Thyroid gland (tissue), 4 donors: ENCODE measurements around the gene TOR4A. TPM values are rescaled to one million over a fixed set of nuclear protein-coding genes. Genes with fewer than 3 reads are reported as not detected.

ENCODE experiments used
- DNase-seq, 2 donors: peaks; one replicate each; pipeline ENCODE4 v3.0.0-alpha.2; 2019
- H3K27ac ChIP-seq, 3 donors: fragments of 200-600 bp; sonication (generic); 1 replicate in 2 of 3; 2 replicates in 1 of 3; pipeline ENCODE4 v1.5.1; 2016 to 2019; ENCODE audit warnings: mild to moderate bottlenecking in 1 of 3, moderate library complexity in 1 of 3
- H3K27me3 ChIP-seq: fragments of 200-600 bp; sonication (generic); one replicate; pipeline ENCODE4 v1.5.1; 2019
- H3K36me3 ChIP-seq, 2 donors: fragments of 200-600 bp; sonication (generic); one replicate each; pipeline ENCODE4 v1.5.1; 2016 to 2019
- H3K4me1 ChIP-seq, 2 donors: fragments of 200-600 bp; sonication (generic); one replicate each; pipeline ENCODE4 v1.5.1; 2017 to 2019
- H3K4me3 ChIP-seq, 3 donors: fragments of 200-600 bp; sonication (generic); replicated peaks in 1 of 3; 1 replicate in 2 of 3; 2 replicates in 1 of 3; pipeline ENCODE4 v1.5.1; 2016; ENCODE audit warnings: mild to moderate bottlenecking in 1 of 3
- H3K9me3 ChIP-seq: fragments of 200-600 bp; sonication (generic); one replicate; pipeline ENCODE4 v1.5.1; 2017
- CTCF ChIP-seq, 6 experiments: fragments of 200-600 bp in 3 of 6; fragments of 450-650 bp in 3 of 6; sonication (generic) in 3 of 6; IDR thresholded peaks; one replicate each; pipeline ENCODE4 v1.5.1; 2016 to 2019; ENCODE audit warnings: antibody characterized with exemption in 6 of 6, mild to moderate bottlenecking in 2 of 6, inconsistent platforms in 1 of 6, moderate library complexity in 1 of 6
- POLR2A ChIP-seq, 2 donors: fragments of 450-650 bp; IDR thresholded peaks; one replicate each; pipeline ENCODE4 v1.6.1; 2017; ENCODE audit warnings: antibody characterized with exemption in 2 of 2, mild to moderate bottlenecking in 2 of 2, moderate library complexity in 1 of 2
- WGBS, 2 donors: methylation state at CpG; one replicate each; pipeline ENCODE4 v1.1.5; 2017; 5-methylcytosine and 5-hydroxymethylcytosine counted together
- intact Hi-C: fragments of 100-400 bp; cut with DNase I; formaldehyde crosslinking; loops from one replicate; pipeline ENCODE4 v1.15.1; 2023
- total RNA-seq, 4 donors: library from RNA; depleted of rRNA; stranded (reverse); fragments of >200 nt; gene quantifications; one replicate each; pipeline ENCODE4 v1.2.3, GENCODE V29; 2016

The TOR4A gene
- total RNA-seq, 4 donors from 2014 or later: 10.8 to 14.7 (median 12.0) TPM

DNA sequence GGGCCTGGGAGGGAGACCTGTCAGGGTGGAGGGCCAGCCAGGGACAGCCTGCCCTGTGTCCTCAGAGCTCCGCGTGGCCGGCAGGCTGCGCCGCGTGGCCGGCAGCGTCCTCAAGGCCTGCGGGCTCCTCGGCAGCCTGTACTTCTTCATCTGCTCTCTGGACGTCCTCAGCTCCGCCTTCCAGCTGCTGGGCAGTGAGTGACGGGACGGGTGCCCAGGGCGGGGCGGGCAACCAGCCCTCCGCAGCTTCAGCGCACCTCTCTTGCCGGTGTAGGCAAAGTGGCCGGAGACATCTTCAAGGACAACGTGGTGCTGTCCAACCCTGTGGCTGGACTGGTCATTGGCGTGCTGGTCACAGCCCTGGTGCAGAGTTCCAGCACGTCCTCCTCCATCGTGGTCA lies 45.0 kb upstream of the TOR4A start:
- DNase-seq: no peak

DNA sequence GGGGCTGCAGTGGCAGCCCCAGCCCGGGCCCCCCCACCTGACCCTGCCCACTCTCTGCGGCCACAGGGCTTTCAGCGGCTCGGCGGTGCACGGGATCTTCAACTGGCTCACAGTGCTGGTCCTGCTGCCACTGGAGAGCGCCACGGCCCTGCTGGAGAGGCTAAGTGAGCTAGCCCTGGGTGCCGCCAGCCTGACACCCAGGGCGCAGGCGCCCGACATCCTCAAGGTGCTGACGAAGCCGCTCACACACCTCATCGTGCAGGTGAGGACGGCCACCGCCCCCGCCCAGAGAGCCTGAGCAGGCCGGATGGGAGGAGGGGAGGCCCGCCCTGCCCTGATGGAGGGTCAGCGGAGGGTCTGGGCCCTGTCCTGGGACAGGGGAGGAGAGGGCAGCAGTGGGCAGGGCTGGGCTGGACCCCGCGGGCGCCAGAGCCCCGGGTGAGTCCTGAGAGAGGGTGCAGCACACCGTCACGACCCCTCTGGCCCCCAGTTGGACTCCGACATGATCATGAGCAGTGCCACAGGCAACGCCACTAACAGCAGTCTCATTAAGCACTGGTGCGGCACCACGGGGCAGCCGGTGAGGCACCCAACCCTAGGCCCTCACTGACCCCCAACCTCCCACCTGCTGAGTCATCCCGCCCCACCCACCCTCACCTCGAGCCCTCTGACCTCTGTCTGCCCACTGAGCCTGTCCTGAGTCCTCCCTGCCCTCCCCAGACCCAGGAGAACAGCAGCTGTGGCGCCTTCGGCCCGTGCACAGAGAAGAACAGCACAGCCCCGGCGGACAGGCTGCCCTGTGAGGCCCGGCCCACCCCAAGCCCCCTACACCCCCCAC lies 44.2 kb upstream of the TOR4A start:
- TF ChIP-seq CTCF (IDR thresholded peaks at IDR 0.05): no peak
- no peak for TF ChIP-seq POLR2A (IDR thresholded peaks at IDR 0.05)
- H3K27me3 ChIP-seq: no peaks in the 10 kb centered on the region
- intact Hi-C loops: loop anchor here (5.0 kb wide), 1 partner anchor 116 kb away; no protein-coding TSS in a partner anchor
- H3K36me3 ChIP-seq: no peaks in the 10 kb centered on the region
- H3K4me1 ChIP-seq: peaks cover 14 to 27% of the 10 kb centered on the region in 2 donors
- H3K27ac ChIP-seq: no peak overlapping the region
- no peaks in the 10 kb centered on the region for H3K9me3 ChIP-seq
- H3K4me3 ChIP-seq: no peak overlapping the region
- WGBS, 2 donors: 66 to 77% methylated on average over 12 to 25 of the region's 40 CpGs
- no peak for DNase-seq

More for the DNA sequence above, 45.0 kb upstream of the TOR4A start:
- no peak for TF ChIP-seq CTCF (IDR thresholded peaks at IDR 0.05)
- TF ChIP-seq POLR2A (IDR thresholded peaks at IDR 0.05): no peak
- H3K27me3 ChIP-seq: no peaks in the 10 kb centered on the region
- H3K36me3 ChIP-seq: no peaks in the 10 kb centered on the region
- no peak overlapping the region for H3K4me3 ChIP-seq
- intact Hi-C loops: loop anchor here (5.0 kb wide), 1 partner anchor 115 kb away; no protein-coding TSS in a partner anchor
- WGBS, 2 donors: 70 to 76% methylated on average over 9 to 24 of the region's 24 CpGs
- H3K4me1 ChIP-seq: peaks cover 20 to 26% of the 10 kb centered on the region in 2 donors
- H3K9me3 ChIP-seq: no peaks in the 10 kb centered on the region
- H3K27ac ChIP-seq: no peak overlapping the region

DNA sequence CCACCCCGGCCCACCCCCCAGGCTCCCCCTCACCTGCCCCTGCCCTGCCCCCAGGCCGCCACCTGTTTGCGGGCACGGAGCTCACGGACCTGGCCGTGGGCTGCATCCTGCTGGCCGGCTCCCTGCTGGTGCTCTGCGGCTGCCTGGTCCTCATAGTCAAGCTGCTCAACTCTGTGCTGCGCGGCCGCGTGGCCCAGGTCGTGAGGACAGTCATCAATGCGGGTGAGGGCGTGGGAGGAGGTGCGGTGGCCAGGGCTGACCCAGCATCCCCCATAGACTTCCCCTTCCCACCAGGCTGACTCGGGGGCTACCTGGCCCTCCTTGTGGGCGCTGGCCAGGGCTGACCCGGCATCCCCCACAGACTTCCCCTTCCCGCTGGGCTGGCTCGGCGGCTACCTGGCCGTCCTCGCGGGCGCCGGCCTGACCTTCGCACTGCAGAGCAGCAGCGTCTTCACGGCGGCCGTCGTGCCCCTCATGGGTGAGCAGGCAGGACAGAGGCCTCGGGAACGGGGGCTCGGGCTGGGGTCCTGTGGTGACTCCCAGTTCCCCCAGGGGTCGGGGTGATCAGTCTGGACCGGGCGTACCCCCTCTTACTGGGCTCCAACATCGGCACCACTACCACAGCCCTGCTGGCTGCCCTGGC lies 43.4 kb upstream of the TOR4A start:
- intact Hi-C loops: loop anchor here (5.0 kb wide), 1 partner anchor 117 kb away; no protein-coding TSS in a partner anchor
- DNase-seq: no peak
- 50 to 76% methylated on average over 2 of the region's 40 CpGs for WGBS, 2 donors
- Histone ChIP-seq H3K4me3 (no peak overlapping the region), H3K4me1 (peaks cover 14 to 35% of the 10 kb centered on the region in 2 donors), H3K9me3 (no peaks in the 10 kb centered on the region), H3K27me3 (no peaks in the 10 kb centered on the region), H3K27ac (no peak overlapping the region), H3K36me3 (no peaks in the 10 kb centered on the region)
- TF ChIP-seq POLR2A (IDR thresholded peaks at IDR 0.05) (no peak), CTCF (IDR thresholded peaks at IDR 0.05) (no peak)

- no peaks in the 10 kb centered on the region for H3K9me3 ChIP-seq
- no peaks in the 10 kb centered on the region for H3K27me3 ChIP-seq
- 86% methylated on average over 16 to 17 of the region's 18 CpGs for WGBS, 2 donors
- no peak for DNase-seq
- no peak overlapping the region for H3K27ac ChIP-seq
- H3K4me1 ChIP-seq: peaks cover 14 to 42% of the 10 kb centered on the region in 2 donors
- no peaks in the 10 kb centered on the region for H3K36me3 ChIP-seq
- intact Hi-C loops: loop anchor here (5.0 kb wide), 1 partner anchor 118 kb away; no protein-coding TSS in a partner anchor
- TF ChIP-seq POLR2A (IDR thresholded peaks at IDR 0.05): no peak
- no peak for TF ChIP-seq CTCF (IDR thresholded peaks at IDR 0.05)
- no peak overlapping the region for H3K4me3 ChIP-seq
Observed at GRCh38 chr9:137234758-137235423, 42.6 kb upstream of the TOR4A start.
